Astrocyte (in vitro differentiated cells and primary cell): ENCODE data around the gene RNU7-1. TPM values are rescaled to one million over a fixed set of nuclear protein-coding genes. Genes with fewer than 3 reads are reported as not detected.

Source experiments
- DNase-seq: peaks from one replicate; pipeline ENCODE4 v3.0.0-alpha.2; 2010; ENCODE audit warnings: low read depth
- FAIRE-seq: peaks from 2 replicates; lab custom pipeline; 2011; peaks lifted over from hg19 to GRCh38; lab: Jason Lieb, UNC
- H2AFZ ChIP-seq: 2 replicates; pipeline ENCODE4 v1.6.0; 2012; ENCODE audit warnings: low read depth, low read length, inconsistent platforms
- H3K27ac ChIP-seq: 2 replicates; pipeline ENCODE4 v1.5.1; 2011; ENCODE audit warnings: low read depth, low read length, inconsistent platforms
- H3K27me3 ChIP-seq: 2 replicates; pipeline ENCODE4 v1.6.0; 2011; ENCODE audit warnings: low read length, inconsistent platforms; ENCODE audit not compliant: insufficient read depth
- H3K36me3 ChIP-seq: 2 replicates; pipeline ENCODE4 v1.5.1; 2011; ENCODE audit warnings: low read length, inconsistent platforms; ENCODE audit not compliant: insufficient read depth
- H3K4me1 ChIP-seq: 2 replicates; pipeline ENCODE4 v1.5.1; 2011; ENCODE audit warnings: low read length, inconsistent platforms; ENCODE audit not compliant: insufficient read depth
- H3K4me2 ChIP-seq: 2 replicates; pipeline ENCODE4 v1.6.0; 2012; ENCODE audit warnings: low read length, inconsistent platforms
- H3K4me3 ChIP-seq: 2 replicates; pipeline ENCODE4 v1.5.1; 2011; ENCODE audit warnings: low read depth, mild to moderate bottlenecking, low read length, inconsistent platforms; ENCODE audit not compliant: insufficient read depth
- H3K79me2 ChIP-seq: 2 replicates; pipeline ENCODE4 v1.6.0; 2012; ENCODE audit warnings: mild to moderate bottlenecking, low read length, inconsistent platforms; ENCODE audit not compliant: insufficient read depth
- H3K9ac ChIP-seq: 2 replicates; pipeline ENCODE4 v1.6.0; 2012; ENCODE audit warnings: mild to moderate bottlenecking, low read length, inconsistent platforms
- H3K9me3 ChIP-seq: 2 replicates; pipeline ENCODE4 v1.5.1; 2012; ENCODE audit warnings: low read depth, mild to moderate bottlenecking, low read length, inconsistent platforms; ENCODE audit not compliant: insufficient read depth
- H4K20me1 ChIP-seq: 2 replicates; pipeline ENCODE4 v1.6.0; 2012; ENCODE audit warnings: low read length, inconsistent platforms; ENCODE audit not compliant: insufficient read depth
- H3K27ac Mint-ChIP-seq: one replicate; pipeline ENCODE4 v1.8.0; 2021; ENCODE audit warnings: mild to moderate bottlenecking, mixed read lengths; ENCODE audit not compliant: unreplicated experiment
- H3K27me3 Mint-ChIP-seq: one replicate; pipeline ENCODE4 v1.8.0; 2021; ENCODE audit warnings: low read depth, mixed read lengths; ENCODE audit not compliant: unreplicated experiment
- H3K36me3 Mint-ChIP-seq: one replicate; pipeline ENCODE4 v1.8.0; 2021; ENCODE audit warnings: low read depth, mixed read lengths; ENCODE audit not compliant: unreplicated experiment
- H3K4me1 Mint-ChIP-seq: one replicate; pipeline ENCODE4 v1.8.0; 2021; ENCODE audit warnings: low read depth, mixed read lengths; ENCODE audit not compliant: unreplicated experiment
- H3K4me3 Mint-ChIP-seq: one replicate; pipeline ENCODE4 v1.8.0; 2021; ENCODE audit warnings: mild to moderate bottlenecking, moderate library complexity, mixed read lengths; ENCODE audit not compliant: unreplicated experiment
- H3K9me3 Mint-ChIP-seq: one replicate; pipeline ENCODE4 v1.8.0; 2021; ENCODE audit warnings: mild to moderate bottlenecking, mixed read lengths; ENCODE audit not compliant: unreplicated experiment
- EZH2 ChIP-seq: IDR thresholded peaks from 2 replicates; pipeline ENCODE4 v1.6.1; 2012; ENCODE audit warnings: mild to moderate bottlenecking, low read length, inconsistent platforms; ENCODE audit not compliant: insufficient read depth
- total RNA-seq: library from RNA; stranded (reverse); gene quantifications from 2 replicates; pipeline ENCODE4 v1.2.1, GENCODE V29; 2021
- TF ChIP-seq, protein P1 (sequence below): IDR thresholded peaks from 2 replicates; pipeline ENCODE4 v1.5.1; 2011; ENCODE audit warnings: low read depth, mild to moderate bottlenecking, inconsistent platforms, low read length, moderate library complexity; ENCODE audit not compliant: insufficient read depth

Gene RNU7-1
- total RNA-seq, 1 donor from 2014 or later = not detected

DNA sequence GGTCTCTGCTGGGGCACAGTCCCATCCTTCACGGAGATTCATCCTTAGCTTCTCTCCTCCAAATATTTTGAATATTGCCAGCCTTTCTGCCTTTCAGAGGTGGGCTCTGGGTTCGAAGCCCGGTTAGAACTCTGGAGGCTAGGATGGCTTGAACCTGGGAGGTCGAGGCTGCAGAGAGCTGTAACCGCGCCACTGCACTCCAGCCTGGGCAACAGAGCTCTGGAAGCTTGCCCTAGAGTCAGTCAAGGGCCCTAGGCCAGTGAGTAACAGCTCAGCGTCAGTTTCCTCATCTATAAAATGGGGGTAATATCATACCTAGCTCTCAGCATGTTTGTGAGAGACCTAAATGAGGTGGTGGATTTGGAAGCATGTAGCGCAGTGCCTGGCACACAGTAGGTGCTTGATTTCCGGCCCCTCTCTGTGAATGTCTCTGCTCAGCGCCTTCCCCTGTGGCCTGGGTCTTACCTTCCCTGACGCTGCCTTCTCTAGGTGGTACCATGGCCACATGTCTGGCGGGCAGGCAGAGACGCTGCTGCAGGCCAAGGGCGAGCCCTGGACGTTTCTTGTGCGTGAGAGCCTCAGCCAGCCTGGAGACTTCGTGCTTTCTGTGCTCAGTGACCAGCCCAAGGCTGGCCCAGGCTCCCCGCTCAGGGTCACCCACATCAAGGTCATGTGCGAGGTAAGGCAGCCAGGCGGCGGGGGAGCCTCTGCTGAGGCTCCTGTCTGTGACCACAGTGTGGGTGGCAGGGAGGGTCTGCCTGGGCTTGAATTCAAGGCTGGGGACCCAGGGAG is 10.9 kb downstream of the RNU7-1 start:
- Histone ChIP-seq H2AFZ (no peak overlapping the region), H3K9ac (no peak overlapping the region), H3K79me2 (no peaks in the 10 kb centered on the region), H4K20me1 (no peaks in the 10 kb centered on the region), H3K4me1 (peaks cover 23% of the 10 kb centered on the region), H3K4me2 (no peak overlapping the region), H3K27me3 (no peaks in the 10 kb centered on the region), H3K36me3 (no peaks in the 10 kb centered on the region), H3K27ac (no peak overlapping the region), H3K4me3 (no peak overlapping the region), H3K9me3 (no peaks in the 10 kb centered on the region)
- DNase-seq (no peak), FAIRE-seq (no peak)
- Mint-ChIP-seq H3K4me3 (peak overlapping the region; percentile 29), H3K27ac (no peak overlapping the region), H3K4me1 (peaks cover 26% of the 10 kb centered on the region), H3K36me3 (peaks cover 2% of the 10 kb centered on the region), H3K9me3 (no peaks in the 10 kb centered on the region), H3K27me3 (peaks cover 4% of the 10 kb centered on the region)
- no peak for TF ChIP-seq EZH2
- TF ChIP-seq, protein P1, sequence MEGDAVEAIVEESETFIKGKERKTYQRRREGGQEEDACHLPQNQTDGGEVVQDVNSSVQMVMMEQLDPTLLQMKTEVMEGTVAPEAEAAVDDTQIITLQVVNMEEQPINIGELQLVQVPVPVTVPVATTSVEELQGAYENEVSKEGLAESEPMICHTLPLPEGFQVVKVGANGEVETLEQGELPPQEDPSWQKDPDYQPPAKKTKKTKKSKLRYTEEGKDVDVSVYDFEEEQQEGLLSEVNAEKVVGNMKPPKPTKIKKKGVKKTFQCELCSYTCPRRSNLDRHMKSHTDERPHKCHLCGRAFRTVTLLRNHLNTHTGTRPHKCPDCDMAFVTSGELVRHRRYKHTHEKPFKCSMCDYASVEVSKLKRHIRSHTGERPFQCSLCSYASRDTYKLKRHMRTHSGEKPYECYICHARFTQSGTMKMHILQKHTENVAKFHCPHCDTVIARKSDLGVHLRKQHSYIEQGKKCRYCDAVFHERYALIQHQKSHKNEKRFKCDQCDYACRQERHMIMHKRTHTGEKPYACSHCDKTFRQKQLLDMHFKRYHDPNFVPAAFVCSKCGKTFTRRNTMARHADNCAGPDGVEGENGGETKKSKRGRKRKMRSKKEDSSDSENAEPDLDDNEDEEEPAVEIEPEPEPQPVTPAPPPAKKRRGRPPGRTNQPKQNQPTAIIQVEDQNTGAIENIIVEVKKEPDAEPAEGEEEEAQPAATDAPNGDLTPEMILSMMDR = no peak

DNA sequence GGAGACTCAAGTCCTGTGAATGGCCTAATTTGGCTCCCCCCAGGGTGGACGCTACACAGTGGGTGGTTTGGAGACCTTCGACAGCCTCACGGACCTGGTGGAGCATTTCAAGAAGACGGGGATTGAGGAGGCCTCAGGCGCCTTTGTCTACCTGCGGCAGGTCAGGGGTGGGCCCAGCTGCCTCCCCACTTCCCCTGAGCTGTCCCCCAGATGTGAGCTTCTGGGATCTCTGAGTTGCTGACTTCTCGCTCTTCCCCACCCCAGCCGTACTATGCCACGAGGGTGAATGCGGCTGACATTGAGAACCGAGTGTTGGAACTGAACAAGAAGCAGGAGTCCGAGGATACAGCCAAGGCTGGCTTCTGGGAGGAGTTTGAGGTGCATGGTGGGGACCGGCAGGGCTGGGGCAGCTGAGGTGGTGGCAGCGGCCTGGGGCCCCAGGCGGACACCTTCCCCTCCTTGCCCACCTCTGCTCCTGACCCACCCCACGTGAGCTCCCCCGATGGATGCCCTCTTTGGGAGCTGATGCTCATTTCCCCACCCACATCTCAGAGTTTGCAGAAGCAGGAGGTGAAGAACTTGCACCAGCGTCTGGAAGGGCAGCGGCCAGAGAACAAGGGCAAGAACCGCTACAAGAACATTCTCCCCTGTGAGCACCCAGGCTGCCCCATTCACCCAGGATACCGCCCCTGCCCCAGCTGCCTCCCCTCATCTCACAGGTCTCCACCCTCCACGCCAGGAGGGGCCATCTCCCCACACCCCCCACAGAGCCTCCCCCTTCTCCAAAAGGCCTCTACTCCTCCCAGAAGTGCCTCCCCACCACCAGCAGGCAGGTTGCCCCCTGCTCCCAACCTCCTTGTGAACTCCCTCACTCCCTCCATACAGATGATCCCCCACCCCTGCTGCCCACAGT is 11.7 kb downstream of the RNU7-1 start:
- Mint-ChIP-seq H3K27me3 (peaks cover 4% of the 10 kb centered on the region), H3K27ac (no peak overlapping the region), H3K36me3 (peaks cover 2% of the 10 kb centered on the region), H3K9me3 (no peaks in the 10 kb centered on the region), H3K4me3 (no peak overlapping the region), H3K4me1 (peaks cover 26% of the 10 kb centered on the region)
- no peak overlapping the region for H3K9ac ChIP-seq
- peaks cover 23% of the 10 kb centered on the region for H3K4me1 ChIP-seq
- no peaks in the 10 kb centered on the region for H3K36me3 ChIP-seq
- H3K4me3 ChIP-seq = no peak overlapping the region
- FAIRE-seq (no peak), DNase-seq (no peak)
- no peak overlapping the region for H2AFZ ChIP-seq
- no peak overlapping the region for H3K4me2 ChIP-seq
- H3K79me2 ChIP-seq = no peaks in the 10 kb centered on the region
- H3K27ac ChIP-seq = no peak overlapping the region
- no peaks in the 10 kb centered on the region for H4K20me1 ChIP-seq
- no peaks in the 10 kb centered on the region for H3K9me3 ChIP-seq
- H3K27me3 ChIP-seq = no peaks in the 10 kb centered on the region
- TF ChIP-seq EZH2 = no peak
- TF ChIP-seq, protein P1 = no peak
